Activated effector memory CD4-positive, alpha-beta T cell treated with Interleukin-2 at 50 U/mL for 16 hours (primary cell): ENCODE measurements around the gene TBC1D1.

Experiments
- DNase-seq: peaks from one replicate; pipeline ENCODE4 v3.0.0-alpha.2; 2020

Gene TBC1D1

DNA sequence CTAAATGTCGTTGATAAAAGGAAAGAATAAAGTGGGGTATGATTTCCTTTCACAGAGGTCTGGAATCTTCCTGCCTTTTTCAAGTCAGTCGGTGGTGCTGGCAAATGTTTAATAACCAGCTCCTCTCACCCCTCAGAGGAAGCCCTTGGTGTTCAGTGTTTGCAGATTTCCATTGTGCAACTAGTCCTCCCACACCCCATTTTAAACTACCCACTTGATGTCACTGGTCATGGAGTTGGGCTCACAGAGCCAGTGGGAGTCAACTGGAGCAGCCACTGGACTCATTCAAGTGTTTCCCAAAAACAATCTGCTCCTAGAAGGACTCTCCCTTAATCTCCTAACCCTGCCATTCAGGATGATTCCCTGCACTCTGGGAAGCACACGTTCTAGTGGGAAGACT lies 218.5 kb downstream of the TBC1D1 start:
- DNase-seq = no peak

GRCh38 chr4:38109896-38110295 lies 219.0 kb downstream of the TBC1D1 start:
- DNase-seq = no peak

DNA sequence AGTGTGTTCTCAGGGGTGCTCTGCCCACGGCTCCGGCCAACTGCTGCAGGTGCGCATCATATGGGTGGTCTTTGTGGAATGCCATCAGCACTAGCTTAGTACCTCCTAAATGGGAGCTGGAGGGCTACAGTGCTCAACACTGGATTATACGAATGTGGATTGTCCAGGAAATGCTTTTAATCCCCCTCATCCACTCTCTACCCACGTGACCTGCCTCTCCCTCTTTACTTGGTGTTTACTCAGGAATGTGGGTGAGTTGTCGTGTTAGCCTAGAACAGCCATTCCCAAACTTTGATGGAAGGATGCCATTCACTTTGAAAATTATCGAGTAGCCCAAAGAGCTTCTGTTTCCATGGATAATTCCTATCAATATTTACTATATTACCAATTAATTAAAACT lies 220.1 kb downstream of the TBC1D1 start:
- DNase-seq = no peak

- no peak for DNase-seq
These were observed 220.8 kb downstream of the TBC1D1 start for GRCh38 chr4:38111717-38112116.

GRCh38 chr4:38113132-38113531 lies 222.2 kb downstream of the TBC1D1 start:
- no peak for DNase-seq

DNA sequence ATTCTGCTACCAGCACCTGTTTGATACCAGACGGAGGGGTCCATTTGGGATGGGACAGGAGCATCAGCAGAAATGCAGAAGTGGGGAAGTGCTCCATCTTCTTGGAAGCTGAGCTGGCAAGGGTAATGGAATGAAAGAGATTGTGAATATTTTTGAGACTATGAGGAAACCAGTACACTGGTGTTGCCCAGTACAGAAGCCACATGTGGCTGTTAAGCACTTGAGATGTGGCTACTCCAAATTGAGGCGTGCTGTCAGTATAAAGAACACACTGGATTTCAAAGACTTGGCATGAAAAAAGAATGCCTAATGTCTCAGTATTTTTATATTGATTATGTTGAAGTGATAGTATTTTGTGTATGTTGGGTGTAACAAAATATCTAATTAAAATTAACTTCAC lies 222.7 kb downstream of the TBC1D1 start:
- DNase-seq = no peak

DNA sequence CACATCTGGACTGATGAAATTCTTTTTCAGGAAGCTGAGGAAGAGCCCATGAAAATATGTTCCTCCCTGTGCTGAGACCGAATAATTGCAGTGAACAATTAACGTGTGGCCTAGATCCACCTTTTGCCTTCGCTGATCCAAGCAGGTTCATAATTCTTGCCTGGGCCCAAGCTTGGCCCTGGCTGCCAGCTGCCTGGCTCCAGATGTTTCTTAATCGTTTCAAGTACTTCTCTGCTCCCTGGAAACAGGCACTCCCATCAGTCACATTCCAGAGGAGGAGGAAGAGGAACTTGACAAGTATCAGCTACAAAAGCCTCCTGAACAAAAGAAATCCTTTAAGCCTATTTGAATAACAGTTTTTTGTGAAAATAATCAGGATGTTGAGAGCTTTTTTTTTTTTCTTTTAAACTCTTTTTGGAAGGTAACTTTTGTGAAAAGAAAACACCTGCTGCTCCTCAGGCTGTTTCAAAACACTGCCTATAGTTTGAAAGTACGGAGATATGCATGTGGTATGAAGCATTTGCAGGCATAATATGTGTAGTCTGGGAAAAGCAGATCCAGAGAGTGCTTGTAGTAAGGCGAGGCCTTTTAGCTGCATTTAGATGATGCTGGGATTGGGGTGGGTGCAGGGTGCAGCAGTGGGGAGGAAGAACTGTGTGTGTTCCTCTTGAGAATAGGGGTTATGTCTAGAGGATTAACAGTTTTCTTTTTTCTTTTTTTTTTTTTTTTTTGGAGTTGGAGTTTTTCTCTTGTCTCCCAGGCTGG lies 223.7 kb downstream of the TBC1D1 start:
- no peak for DNase-seq

DNA sequence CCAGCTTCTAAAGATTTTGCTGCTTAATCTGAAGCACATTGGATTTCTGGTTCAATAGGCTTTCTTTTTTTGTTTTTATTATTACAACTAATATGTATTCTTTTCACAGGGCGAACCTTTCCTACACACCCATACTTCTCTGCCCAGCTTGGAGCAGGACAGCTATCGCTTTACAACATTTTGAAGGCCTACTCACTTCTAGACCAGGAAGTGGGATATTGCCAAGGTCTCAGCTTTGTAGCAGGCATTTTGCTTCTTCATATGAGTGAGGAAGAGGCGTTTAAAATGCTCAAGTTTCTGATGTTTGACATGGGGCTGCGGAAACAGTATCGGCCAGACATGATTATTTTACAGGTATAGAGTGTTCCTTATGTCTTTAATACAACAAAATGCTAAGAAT lies 224.7 kb downstream of the TBC1D1 start:
- no peak for DNase-seq

DNA sequence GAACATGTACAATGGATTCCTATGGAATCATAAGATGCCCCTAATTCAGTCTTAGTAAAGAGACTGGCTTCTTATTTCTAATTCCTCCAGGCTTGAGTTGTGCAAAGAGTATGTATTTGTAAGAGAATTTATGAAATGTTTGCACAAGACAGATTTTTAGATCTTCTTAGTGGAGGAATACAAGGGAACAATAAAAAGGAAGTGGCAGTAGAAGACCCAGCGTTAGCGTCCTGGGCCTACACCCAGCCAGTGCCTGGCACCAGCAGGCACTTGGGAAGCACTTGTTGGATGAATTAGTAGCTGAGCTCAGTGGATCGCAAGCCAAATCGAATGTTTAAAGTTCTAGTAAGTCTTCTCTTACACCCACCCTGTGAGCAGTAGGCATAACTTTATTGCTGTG lies 226.7 kb downstream of the TBC1D1 start:
- DNase-seq = no peak

- no peak for DNase-seq
These were observed 228.9 kb downstream of the TBC1D1 start for GRCh38 chr4:38119668-38120385.

DNA sequence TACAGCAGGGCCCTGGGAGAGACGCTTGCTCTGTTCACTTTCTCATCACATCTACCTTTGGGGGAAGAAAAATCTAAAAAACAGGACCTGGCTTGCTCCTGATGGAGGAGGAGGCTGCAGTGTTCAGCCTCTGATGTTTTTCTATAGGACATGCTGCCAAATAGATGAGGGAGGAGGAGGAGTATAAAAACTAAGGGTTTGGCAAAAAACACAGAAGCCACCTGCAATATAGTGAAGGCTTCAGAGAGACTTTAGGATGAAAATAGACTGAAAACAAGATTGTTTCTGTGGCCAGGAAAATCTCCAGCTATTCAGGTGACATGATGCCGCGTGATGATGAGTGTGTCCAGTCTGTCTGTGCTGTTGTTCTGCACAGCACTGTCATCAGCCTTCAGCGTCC lies 229.9 kb downstream of the TBC1D1 start:
- no peak for DNase-seq

GRCh38 chr4:38122060-38122459 lies 231.2 kb downstream of the TBC1D1 start:
- no peak for DNase-seq

DNA sequence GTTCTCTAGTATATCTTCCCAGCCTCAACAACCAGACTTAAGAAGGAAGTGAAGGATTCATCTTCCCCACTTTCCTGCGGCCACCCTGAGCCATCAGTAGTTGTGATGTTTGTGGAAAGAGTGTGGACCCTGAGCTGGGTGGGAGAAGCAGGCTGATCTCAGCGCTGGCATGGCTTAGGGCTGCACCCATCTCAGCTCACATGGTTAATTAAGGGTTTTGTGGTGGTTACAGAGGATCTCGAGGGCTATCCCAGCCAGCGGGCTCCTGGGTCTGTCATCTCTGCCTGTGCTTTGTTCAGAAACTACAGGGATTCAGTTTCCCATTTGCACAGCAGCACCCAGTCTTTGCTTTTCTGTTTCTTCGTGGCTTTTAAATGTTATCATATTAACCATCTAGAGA lies 232.7 kb downstream of the TBC1D1 start:
- DNase-seq = no peak

DNA sequence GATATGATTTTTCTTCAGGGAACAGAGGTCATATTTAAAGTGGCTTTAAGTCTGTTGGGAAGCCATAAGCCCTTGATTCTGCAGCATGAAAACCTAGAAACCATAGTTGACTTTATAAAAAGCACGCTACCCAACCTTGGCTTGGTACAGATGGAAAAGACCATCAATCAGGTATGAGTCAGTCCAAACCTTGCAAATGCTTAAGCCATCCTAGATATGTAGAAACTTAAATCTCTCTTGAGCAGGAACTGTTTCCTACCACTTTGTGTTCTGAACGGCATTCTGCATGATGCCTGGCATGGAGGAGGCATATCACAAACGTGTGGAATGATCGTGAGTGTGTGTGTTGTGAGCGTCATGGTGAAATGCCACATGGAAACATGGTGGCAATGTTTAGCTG lies 234.1 kb downstream of the TBC1D1 start:
- no peak for DNase-seq

GRCh38 chr4:38125816-38126215 lies 234.9 kb downstream of the TBC1D1 start:
- no peak for DNase-seq

GRCh38 chr4:38128478-38129459 lies 237.9 kb downstream of the TBC1D1 start:
- peak; percentile 56 for DNase-seq

DNA sequence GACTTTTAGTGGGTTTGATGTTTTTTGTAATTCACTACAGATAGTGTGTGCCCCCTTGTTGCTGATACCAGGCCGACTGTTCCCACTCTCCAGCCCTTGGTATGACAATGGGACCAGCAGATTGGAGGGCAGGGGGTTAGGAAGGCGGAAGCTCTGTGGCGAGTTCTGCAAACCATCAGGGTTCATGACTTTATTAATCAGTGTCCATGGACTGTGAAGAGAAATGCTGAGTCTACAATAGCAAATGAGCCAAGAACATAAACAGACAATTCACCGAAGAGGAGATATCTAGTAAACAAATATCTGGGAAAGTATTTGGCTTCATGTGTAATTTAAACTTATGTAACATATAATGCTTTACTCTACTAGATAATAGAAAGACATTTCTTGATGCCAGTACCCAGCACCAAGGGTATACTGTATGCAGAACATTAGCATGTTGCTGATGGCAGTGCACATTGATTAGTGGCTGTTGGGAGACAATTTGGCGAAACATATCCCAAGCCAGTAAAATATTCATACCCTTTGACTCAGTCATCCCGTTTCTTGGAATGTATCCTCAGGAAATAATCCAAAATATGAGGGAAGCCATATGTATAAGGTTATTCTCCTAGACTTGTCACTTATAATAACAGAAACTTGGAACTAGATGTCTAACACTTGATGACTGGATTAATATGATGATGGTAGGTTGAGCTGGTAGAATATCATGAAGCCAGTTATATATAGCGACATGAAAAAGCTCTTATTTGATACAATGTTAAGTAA lies 238.8 kb downstream of the TBC1D1 start:
- DNase-seq = no peak

GRCh38 chr4:38130884-38131283 lies 240.0 kb downstream of the TBC1D1 start:
- no peak for DNase-seq

GRCh38 chr4:38131371-38132091 lies 240.6 kb downstream of the TBC1D1 start:
- peak; percentile 44 for DNase-seq

DNA sequence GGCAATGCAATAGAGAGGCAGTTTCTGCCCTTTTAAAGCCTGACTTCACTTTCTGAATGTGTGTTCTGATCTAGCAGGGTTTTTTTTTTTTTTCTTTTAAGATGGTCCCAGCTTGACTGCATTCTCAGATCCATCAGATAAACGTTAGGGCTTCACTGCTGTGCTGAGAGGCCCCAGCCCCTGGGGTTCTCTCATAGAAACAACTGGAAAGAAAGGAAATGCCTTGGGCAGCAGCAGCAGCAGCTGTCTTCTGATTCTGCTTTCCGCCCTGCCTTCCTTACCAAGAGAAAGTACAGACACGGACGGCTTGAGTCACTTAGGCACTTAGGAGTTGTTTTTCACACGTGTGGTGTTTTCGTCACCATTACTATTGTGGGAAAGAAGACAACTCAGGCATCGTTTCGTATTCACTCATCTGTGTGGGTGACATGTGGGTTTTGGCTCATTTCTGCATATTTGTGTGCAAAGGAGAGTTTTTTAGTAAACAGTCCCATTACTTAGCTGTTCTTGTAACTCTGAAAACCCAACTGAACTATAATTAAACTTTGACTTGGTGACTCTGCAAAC lies 241.3 kb downstream of the TBC1D1 start:
- DNase-seq = peak; percentile 49

DNA sequence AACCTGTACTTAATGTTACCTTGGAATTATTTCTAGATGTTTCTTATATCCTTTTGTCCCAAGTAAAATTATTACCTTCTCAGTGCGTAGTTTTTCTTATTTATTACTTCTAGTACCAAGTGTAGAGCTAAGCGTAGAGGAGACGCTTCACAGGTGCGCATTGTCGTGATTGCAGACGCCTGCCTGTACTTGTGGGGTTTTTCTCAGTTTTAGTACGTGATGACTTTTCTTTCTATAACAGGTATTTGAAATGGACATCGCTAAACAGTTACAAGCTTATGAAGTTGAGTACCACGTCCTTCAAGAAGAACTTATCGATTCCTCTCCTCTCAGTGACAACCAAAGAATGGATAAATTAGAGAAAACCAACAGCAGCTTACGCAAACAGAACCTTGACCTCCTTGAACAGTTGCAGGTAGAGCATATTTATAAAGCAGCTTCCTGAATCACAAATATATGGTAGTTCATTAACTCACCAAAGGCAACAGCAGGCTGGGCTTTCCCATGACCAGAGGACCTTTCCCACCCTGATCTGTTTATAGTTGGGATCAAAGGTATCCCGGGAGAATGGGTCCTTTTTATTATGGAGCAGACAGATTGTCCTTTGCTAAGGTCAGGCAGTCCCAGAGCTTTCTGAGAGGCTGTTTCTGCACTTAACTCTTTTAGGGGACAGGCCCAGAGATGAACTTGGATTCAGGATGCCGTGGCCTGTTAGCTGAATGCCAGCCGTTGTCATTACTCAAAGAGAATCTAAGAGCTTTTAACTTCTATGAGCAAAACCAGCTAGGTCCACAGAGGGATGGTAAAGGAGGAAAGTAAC lies 242.2 kb downstream of the TBC1D1 start:
- no peak for DNase-seq
